Chondrocyte (in vitro differentiated cells): Measurements from ENCODE around the gene TNIK. TPM values are rescaled to one million over a fixed set of nuclear protein-coding genes. Genes with fewer than 3 reads are reported as not detected.
"Not testable (repeated sequence)": the region's sequence is repeated elsewhere in the genome, so short reads cannot be mapped to it uniquely, and the experiment has no call there.

Source experiments
- DNase-seq: peaks from one replicate; pipeline ENCODE4 v3.0.0; 2021; ENCODE audit warnings: mixed read lengths, low spot score
- H3K27ac Mint-ChIP-seq: one replicate; pipeline ENCODE4 v1.8.0; 2021; ENCODE audit warnings: mild to moderate bottlenecking, moderate library complexity, mixed read lengths; ENCODE audit not compliant: unreplicated experiment
- H3K27me3 Mint-ChIP-seq: 2 replicates; pipeline ENCODE4 v1.8.0; 2021; ENCODE audit warnings: low read depth, mixed read lengths
- H3K36me3 Mint-ChIP-seq: 2 replicates; pipeline ENCODE4 v1.8.0; 2021; ENCODE audit warnings: low read depth, mixed read lengths
- H3K4me1 Mint-ChIP-seq: 2 replicates; pipeline ENCODE4 v1.8.0; 2021; ENCODE audit warnings: low read depth, mild to moderate bottlenecking, mixed read lengths
- H3K4me3 Mint-ChIP-seq: one replicate; pipeline ENCODE4 v1.8.0; 2021; ENCODE audit warnings: mild to moderate bottlenecking, moderate library complexity, mixed read lengths; ENCODE audit not compliant: unreplicated experiment
- H3K9me3 Mint-ChIP-seq: 2 replicates; pipeline ENCODE4 v1.8.0; 2021; ENCODE audit warnings: low read depth, mixed read lengths
- CTCF ChIP-seq: fragments of 200-600 bp; sonication (generic); IDR thresholded peaks from 2 replicates; pipeline ENCODE4 v1.5.0; 2021; ENCODE audit warnings: antibody characterized with exemption, mild to moderate bottlenecking, moderate library complexity
- total RNA-seq: library from RNA; stranded (reverse); gene quantifications from 3 replicates; pipeline ENCODE4 v1.2.1, GENCODE V29; 2021

The TNIK gene
- total RNA-seq, 1 donor from 2014 or later: 17.5 TPM

GRCh38 chr3:171249245-171249644 is 211.0 kb downstream of the TNIK start:
- H3K9me3 Mint-ChIP-seq: no peaks in the 10 kb centered on the region
- H3K36me3 Mint-ChIP-seq: no peaks in the 10 kb centered on the region
- no peak for TF ChIP-seq CTCF
- no peak overlapping the region for H3K4me3 Mint-ChIP-seq
- H3K27ac Mint-ChIP-seq: no peak overlapping the region
- no peak for DNase-seq
- H3K27me3 Mint-ChIP-seq: no peaks in the 10 kb centered on the region
- peaks cover 6% of the 10 kb centered on the region for H3K4me1 Mint-ChIP-seq

- DNase-seq: no peak
- Mint-ChIP-seq H3K36me3 (no peaks in the 10 kb centered on the region), H3K4me3 (no peak overlapping the region), H3K27ac (no peak overlapping the region), H3K9me3 (no peaks in the 10 kb centered on the region), H3K27me3 (no peaks in the 10 kb centered on the region), H3K4me1 (peaks cover under 1% of the 10 kb centered on the region)
- no peak for TF ChIP-seq CTCF
Observed at GRCh38 chr3:171248426-171249111, 211.6 kb downstream of the TNIK start.

GRCh38 chr3:171245796-171246765 is 214.1 kb downstream of the TNIK start:
- H3K4me3 Mint-ChIP-seq: no peak overlapping the region
- no peak for DNase-seq
- no peaks in the 10 kb centered on the region for H3K9me3 Mint-ChIP-seq
- no peak for TF ChIP-seq CTCF
- H3K27ac Mint-ChIP-seq: no peak overlapping the region
- H3K4me1 Mint-ChIP-seq: no peaks in the 10 kb centered on the region
- H3K27me3 Mint-ChIP-seq: no peaks in the 10 kb centered on the region
- H3K36me3 Mint-ChIP-seq: no peaks in the 10 kb centered on the region

- no peaks in the 10 kb centered on the region for H3K27me3 Mint-ChIP-seq
- no peaks in the 10 kb centered on the region for H3K4me1 Mint-ChIP-seq
- no peaks in the 10 kb centered on the region for H3K36me3 Mint-ChIP-seq
- H3K4me3 Mint-ChIP-seq: no peak overlapping the region
- no peak overlapping the region for H3K27ac Mint-ChIP-seq
- no peak for TF ChIP-seq CTCF
- H3K9me3 Mint-ChIP-seq: no peaks in the 10 kb centered on the region
- DNase-seq: no peak
Observed at GRCh38 chr3:171242951-171243350, 217.3 kb downstream of the TNIK start.

GRCh38 chr3:171242170-171242569 is 218.0 kb downstream of the TNIK start:
- Mint-ChIP-seq H3K9me3 (no peaks in the 10 kb centered on the region), H3K4me1 (no peaks in the 10 kb centered on the region), H3K27me3 (no peaks in the 10 kb centered on the region), H3K4me3 (no peak overlapping the region), H3K36me3 (no peaks in the 10 kb centered on the region), H3K27ac (no peak overlapping the region)
- no peak for DNase-seq
- TF ChIP-seq CTCF: no peak

GRCh38 chr3:171241655-171242054 is 218.6 kb downstream of the TNIK start:
- H3K4me1 Mint-ChIP-seq, H3K27me3 Mint-ChIP-seq, DNase-seq, H3K9me3 Mint-ChIP-seq, H3K4me3 Mint-ChIP-seq, H3K27ac Mint-ChIP-seq, H3K36me3 Mint-ChIP-seq: not testable (repeated sequence)
